GM20431 (cell line): Measurements from ENCODE around the gene PRG3.

Source experiments
- in situ Hi-C: fragments of 300-500 bp; cut with MseI, MboI; formaldehyde crosslinking; loops from one replicate; pipeline ENCODE4 v1.15.0; 2020; ENCODE audit warnings: low sequenced_read_pairs; ENCODE audit not compliant: unreplicated experiment

Gene PRG3, protein sequence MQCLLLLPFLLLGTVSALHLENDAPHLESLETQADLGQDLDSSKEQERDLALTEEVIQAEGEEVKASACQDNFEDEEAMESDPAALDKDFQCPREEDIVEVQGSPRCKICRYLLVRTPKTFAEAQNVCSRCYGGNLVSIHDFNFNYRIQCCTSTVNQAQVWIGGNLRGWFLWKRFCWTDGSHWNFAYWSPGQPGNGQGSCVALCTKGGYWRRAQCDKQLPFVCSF

GRCh38 chr11:57380975-57381374, at the start of gene PRG3:
PRG3 (minus strand) TSS chr11:57381150; CDS start chr11:57380708, 442 bp downstream.
- in situ Hi-C loops: no loop called here

GRCh38 chr11:57429946-57430345, 49.0 kb upstream of the PRG3 start:
- in situ Hi-C loops: no loop called here

- in situ Hi-C loops: no loop called here
Measured at GRCh38 chr11:57428643-57429042, 47.7 kb upstream of the PRG3 start.

GRCh38 chr11:57427727-57428082, 46.8 kb upstream of the PRG3 start:
- in situ Hi-C loops: no loop called here

- in situ Hi-C loops: no loop called here
Measured at GRCh38 chr11:57426929-57427726, 46.2 kb upstream of the PRG3 start, which contains the start of gene SLC43A3. SLC43A3 (minus strand) TSS chr11:57427121; CDS start chr11:57426172, 949 bp downstream.

- in situ Hi-C loops: no loop called here
Measured at GRCh38 chr11:57426439-57426928, 45.5 kb upstream of the PRG3 start.

DNA sequence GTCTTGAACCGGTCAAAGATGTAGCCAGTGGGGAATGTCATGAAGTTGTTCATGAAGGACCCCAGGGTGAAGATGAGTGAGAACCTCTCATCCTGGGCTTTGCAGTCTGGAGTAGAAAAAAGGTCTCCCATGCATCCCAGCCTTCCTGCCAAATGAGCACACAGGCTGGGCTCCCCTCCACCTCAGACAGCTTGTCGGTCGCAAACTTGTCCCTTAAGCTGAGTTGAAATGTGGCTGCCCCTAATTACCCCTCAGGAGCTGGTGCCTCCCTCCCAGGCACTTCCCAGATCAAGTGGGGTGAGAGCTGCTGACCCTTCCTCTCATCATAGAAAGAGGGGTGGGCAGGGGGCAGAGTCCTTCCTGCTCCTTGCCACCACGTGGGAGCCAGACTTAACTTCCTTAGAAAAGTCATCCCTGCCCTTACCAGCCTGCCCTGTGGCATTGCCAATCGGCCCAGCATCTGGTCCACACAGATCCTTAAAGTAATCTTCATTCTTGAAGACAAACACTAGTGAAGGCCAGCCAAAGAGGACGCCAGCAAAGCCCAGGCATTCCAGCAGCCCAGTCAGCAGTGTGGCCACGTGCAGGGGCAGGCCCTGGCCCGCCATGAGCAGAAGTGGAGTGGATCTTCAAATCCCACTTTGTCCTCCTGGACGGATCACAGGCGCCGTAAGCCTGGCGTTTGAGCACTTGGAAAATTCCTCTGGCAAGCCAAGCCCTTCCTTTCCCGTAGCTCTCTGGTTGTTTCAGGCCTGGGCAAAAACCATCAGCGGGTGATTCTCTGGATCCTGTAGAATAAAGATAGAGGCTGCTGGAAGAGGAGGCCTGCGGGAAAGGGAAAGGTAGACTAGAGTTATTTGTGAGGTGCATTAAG, 44.9 kb upstream of the PRG3 start:
- in situ Hi-C loops: no loop called here

GRCh38 chr11:57424792-57425564, 44.0 kb upstream of the PRG3 start:
- in situ Hi-C loops: no loop called here

DNA sequence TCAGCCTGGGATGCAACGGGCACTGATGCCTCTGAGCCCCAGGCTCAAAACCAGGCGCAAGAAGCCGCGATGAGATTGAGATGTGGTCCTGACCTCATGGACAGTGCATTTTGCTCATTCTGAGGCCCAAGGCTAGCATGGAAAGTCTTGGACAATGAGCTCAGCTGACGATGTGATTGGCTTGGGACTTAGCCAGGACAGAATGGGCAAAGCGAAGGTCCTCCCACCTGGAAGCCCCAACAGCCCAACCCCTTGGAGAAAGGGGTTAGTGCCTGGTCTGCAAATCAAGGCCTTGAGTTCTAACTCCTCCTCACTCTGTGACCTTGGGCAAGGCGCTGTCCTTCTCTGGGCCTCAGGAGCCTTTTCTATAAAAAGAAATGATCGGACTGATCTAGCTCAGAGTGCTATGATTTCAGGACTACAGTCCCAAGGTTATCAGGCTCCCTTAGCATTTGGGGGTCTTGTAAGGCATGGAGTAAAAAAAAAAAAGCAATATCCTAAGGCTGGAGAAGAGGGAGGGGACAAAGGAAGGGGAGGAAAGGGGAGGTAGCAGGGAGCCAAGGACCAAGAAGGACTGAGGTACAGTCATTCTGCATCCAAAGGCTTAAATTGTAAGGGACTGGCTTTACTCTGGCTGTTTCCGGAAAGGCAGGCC, 43.3 kb upstream of the PRG3 start:
- in situ Hi-C loops: no loop called here

DNA sequence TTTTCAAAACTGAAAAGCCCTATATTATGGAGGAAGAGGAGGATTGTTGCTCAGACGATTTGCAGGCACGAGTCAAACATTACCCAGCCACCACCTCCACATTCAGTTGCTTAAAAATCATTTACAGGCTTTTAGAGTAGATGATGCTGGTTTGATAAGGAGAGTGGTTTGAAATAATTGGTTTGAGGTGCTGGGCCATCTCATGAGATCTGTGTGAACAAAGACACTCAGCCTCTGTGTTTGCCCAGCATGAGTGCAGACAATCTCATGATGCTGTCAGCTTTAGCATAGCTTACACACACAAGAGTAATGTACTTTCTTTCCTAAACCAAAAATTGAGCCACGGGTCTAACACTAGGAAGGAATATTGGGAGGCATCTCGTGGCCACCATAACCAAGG, 41.7 kb upstream of the PRG3 start:
- in situ Hi-C loops: no loop called here

GRCh38 chr11:57421805-57422204, 40.9 kb upstream of the PRG3 start:
- in situ Hi-C loops: no loop called here

DNA sequence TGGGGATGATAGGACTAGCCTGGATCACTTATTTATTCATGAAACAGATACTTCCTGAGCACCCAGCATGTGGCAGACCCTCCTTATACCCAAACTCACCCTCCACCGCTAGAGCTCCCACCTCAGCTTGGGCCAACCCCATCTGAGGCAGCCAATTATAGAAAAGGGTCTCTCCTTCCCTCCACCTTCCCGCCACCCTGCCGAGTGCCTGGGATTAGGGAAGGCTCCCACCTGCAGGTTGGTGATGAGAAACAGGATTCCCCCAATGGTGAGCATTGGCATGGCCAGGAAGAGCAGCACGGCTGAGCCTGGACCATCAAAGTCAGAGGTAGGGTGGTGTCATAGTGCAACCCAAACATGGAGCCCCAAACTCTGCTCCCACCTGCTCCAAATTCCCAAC, 40.1 kb upstream of the PRG3 start:
- in situ Hi-C loops: no loop called here

- in situ Hi-C loops: no loop called here
Measured at GRCh38 chr11:57419146-57419545, 38.2 kb upstream of the PRG3 start.

DNA sequence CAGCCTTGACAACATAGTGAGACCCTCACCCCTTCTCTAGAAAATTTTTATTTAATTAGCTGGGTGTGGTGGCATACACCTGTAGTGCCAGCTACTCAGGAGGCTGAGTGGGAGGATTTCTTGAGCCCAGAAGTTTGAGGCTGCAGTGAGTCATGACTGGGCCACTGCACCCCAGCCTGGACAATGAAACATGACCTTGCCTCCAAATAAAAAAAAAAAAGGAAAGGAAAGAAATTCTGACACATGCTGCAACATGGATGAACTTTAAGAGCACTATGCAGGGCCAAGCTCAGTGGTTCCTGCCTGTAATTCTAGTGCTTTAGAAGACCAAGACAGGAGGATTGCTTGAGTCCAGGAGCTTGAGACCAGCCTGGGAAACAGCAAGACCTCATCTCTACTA, 37.2 kb upstream of the PRG3 start:
- in situ Hi-C loops: no loop called here

GRCh38 chr11:57417056-57417455, 36.1 kb upstream of the PRG3 start:
- in situ Hi-C loops: no loop called here

DNA sequence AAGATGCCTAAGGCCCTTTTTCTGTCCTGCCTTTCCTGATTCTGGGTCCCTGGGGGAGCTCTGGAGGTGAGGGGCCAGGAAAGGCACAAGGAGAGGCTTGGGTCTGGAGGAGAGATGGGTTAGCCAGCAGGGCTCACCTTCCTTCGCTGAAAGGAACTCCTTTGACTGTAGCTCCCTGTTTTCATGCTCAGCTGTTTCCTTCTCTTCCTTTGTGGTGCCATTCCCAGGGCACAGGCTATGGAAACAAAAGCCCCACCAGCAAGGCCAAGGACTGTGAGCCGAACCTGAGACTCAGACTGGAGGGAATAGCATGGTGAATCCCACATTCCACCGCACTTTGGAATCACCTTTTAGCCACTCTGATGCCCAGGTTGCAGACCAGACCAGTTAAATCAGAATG, 35.5 kb upstream of the PRG3 start:
- in situ Hi-C loops: no loop called here

DNA sequence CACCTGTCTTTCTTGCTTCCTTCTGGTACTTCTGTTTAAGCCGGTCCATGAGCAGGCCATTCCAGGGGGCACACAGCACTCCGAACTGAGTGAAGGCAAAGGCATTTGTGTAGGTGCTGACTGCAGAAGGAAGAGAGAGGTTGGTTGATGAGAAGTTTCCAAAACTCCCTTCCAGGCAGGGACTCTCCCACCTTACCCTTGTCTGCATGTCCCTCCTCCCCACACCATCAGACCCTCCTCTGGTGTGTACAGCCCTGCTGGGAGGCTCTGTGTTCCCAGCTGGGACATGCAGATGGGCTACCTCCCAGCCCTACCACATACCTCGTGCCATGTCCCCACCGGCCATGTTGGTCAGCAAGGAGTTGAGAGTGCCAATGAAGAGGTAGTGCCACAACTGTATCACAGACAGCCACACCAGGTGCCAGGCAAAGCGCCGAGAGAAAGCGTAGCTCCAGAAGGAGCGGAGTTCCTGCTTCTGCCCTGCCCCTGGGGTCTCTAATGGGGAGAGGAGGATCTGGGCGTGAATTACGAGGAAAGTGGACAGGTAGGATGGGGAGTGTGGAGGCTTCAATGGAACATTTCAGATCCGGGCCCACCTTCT, 33.8 kb upstream of the PRG3 start:
- in situ Hi-C loops: no loop called here

- in situ Hi-C loops: no loop called here
Measured at GRCh38 chr11:57413681-57414080, 32.7 kb upstream of the PRG3 start.

DNA sequence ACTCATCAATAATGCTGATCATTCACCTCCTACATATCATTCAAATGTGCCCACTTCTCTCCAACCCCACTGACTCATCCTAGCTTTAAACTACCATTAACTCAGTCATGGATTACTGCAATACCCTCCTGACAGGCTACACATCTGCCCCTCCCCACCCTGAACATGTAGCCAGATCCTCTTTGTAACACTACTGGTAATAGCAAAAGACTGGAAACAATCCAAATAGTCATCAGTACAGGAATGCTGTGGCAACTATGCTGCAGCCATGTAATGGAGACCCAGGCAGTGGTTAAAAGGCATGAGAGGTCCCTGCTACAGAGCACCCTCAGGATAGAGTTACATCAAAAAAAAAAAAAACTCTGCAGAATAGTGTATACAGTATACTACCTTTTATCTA, 29.3 kb upstream of the PRG3 start:
- in situ Hi-C loops: no loop called here
